ENCODE data around the gene PAX8. TPM values are rescaled to one million over a fixed set of nuclear protein-coding genes. Genes with fewer than 3 reads are reported as not detected.

The PAX8 gene
- total RNA-seq, 4 donors from 2014 or later: 0.62 to 2.5 (median 1.1) TPM; not detected in 1

GRCh38 chr2:113221846-113222245, 56.9 kb downstream of the PAX8 start:
- TF ChIP-seq POLR2AphosphoS5 (IDR thresholded peaks at IDR 0.05): no peak
- no peak for TF ChIP-seq EP300 (IDR thresholded peaks at IDR 0.05)
- no peak for TF ChIP-seq CTCF (IDR thresholded peaks at IDR 0.05)
- no peak for TF ChIP-seq POLR2A (IDR thresholded peaks at IDR 0.05)
- Histone ChIP-seq H3K9me3 (no peaks in the 10 kb centered on the region), H3K27me3 (no peaks in the 10 kb centered on the region), H3K36me3 (no peaks in the 10 kb centered on the region), H3K4me3 (no peak overlapping the region), H3K27ac (no peak overlapping the region), H3K4me1 (peaks cover 0 to 40% (median 12%) of the 10 kb centered on the region in 3 donors)
- no peak for ATAC-seq
- WGBS, 2 donors (ENCODE audit: low coverage in 1 of 2): 68 to 72% methylated on average over 3 to 6 of the region's 6 CpGs

- H3K27ac ChIP-seq: no peak overlapping the region
- no peaks in the 10 kb centered on the region for H3K36me3 ChIP-seq
- no peak overlapping the region for H3K4me3 ChIP-seq
- H3K9me3 ChIP-seq: no peaks in the 10 kb centered on the region
- TF ChIP-seq EP300 (IDR thresholded peaks at IDR 0.05) (no peak), CTCF (IDR thresholded peaks at IDR 0.05) (no peak), POLR2A (IDR thresholded peaks at IDR 0.05) (no peak), POLR2AphosphoS5 (IDR thresholded peaks at IDR 0.05) (no peak)
- no peak for ATAC-seq
- H3K27me3 ChIP-seq: no peaks in the 10 kb centered on the region
- 76 to 83% methylated on average over 5 to 6 of the region's 6 CpGs for WGBS, 2 donors (ENCODE audit: low coverage in 1 of 2)
- peaks cover 0 to 39% (median 12%) of the 10 kb centered on the region in 3 donors for H3K4me1 ChIP-seq
These were observed 57.6 kb downstream of the PAX8 start for GRCh38 chr2:113220970-113221708.

- no peak overlapping the region for H3K4me3 ChIP-seq
These were observed 58.7 kb downstream of the PAX8 start for GRCh38 chr2:113219889-113220641.

GRCh38 chr2:113219525-113219888, 59.2 kb downstream of the PAX8 start:
- TF ChIP-seq CTCF (IDR thresholded peaks at IDR 0.05) (no peak), POLR2A (IDR thresholded peaks at IDR 0.05) (no peak), POLR2AphosphoS5 (IDR thresholded peaks at IDR 0.05) (no peak), EP300 (IDR thresholded peaks at IDR 0.05) (no peak)
- Histone ChIP-seq H3K9me3 (no peaks in the 10 kb centered on the region), H3K27ac (peak overlapping the region in 3 of 4 donors; percentile 0 to 68 (median 47)), H3K27me3 (no peaks in the 10 kb centered on the region), H3K4me1 (peaks cover 0 to 28% (median 9%) of the 10 kb centered on the region in 3 donors), H3K4me3 (no peak overlapping the region), H3K36me3 (no peaks in the 10 kb centered on the region)
- 0 to 65% methylated on average over 1 to 5 of the region's 5 CpGs for WGBS, 2 donors (ENCODE audit: low coverage in 1 of 2)
- ATAC-seq: no peak

More at GRCh38 chr2:113219889-113220641, 58.7 kb downstream of the PAX8 start:
- Histone ChIP-seq H3K27me3 (no peaks in the 10 kb centered on the region), H3K4me1 (peaks cover 0 to 28% (median 9%) of the 10 kb centered on the region in 3 donors), H3K36me3 (no peaks in the 10 kb centered on the region), H3K27ac (peak overlapping the region in 2 of 4 donors; percentile 47 to 68), H3K9me3 (no peaks in the 10 kb centered on the region)
- TF ChIP-seq CTCF (IDR thresholded peaks at IDR 0.05): no peak
- TF ChIP-seq POLR2A (IDR thresholded peaks at IDR 0.05): peak in 1 of 2 donors; percentile 13
- TF ChIP-seq POLR2AphosphoS5 (IDR thresholded peaks at IDR 0.05): no peak
- TF ChIP-seq EP300 (IDR thresholded peaks at IDR 0.05): no peak
- ATAC-seq: peak; percentile 53
- 58% methylated on average over 2 of the region's 6 CpGs; no CpG with 5 or more reads in 1 of the 2 donors for WGBS, 2 donors (ENCODE audit: low coverage in 1 of 2)

All from gastroesophageal sphincter (tissue), 4 donors.